ENCODE data around the gene CTF1. TPM values are rescaled to one million over a fixed set of nuclear protein-coding genes. Genes with fewer than 3 reads are reported as not detected.
A peak's percentile ranks its signal among the peaks of the same experiment; 100 is the strongest.

CTF1 gene
- total and polyA plus RNA-seq, 10 of the 15 experiments (the other 5 are each of a cell fraction or from before 2014, with no cell fraction given) = 0.04 to 0.46 (median 0.11) TPM; not detected in 3

DNA sequence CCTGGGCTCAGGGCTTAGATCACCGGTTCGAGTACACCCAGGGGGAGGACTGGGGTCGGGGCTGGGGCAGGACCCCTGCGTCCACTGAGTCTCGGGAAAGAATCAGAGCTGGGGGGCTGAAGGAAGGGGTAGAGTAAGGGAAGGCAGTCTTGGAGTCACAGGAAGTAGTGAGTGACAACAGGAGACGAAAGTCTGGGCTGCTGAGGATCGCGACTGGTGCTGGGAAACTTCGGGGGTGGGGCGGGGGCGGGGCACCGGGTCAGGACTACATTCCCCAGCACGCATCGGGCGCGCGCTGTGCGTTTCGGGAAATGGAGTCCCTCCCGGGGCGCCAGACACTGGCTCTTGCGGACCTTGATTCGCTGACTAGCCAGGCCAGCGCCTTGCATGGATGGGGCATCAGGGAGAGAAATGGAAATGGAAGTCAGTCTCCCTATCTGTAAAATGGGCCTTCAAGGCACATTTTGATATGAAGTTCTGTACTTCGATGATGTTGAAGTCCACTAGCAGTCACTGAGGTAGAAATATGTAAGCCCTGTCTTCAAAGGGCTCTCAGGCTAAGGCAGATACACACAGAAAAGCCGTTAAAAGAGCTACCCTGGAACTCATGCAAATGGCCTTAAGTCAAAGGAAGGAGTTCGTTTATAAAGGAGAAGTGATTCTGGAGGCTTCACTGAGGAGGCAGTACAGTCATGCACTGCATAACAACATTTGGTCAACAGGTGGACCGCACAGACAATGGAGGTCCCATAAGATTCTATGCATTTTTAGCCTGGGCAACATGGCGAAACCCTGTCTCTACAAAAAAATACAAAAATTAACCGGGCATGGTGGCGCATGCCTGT, 697 bp downstream of the CTF1 start (continued):
- no peak for TF ChIP-seq CEBPB (IDR thresholded peaks at IDR 0.05; ENCODE audit: borderline replicate concordance in 1 of 2, low read depth in 2 of 2, low read length in 2 of 2)
- no peak for TF ChIP-seq ZNF274 (IDR thresholded peaks at IDR 0.05; ENCODE audit: insufficient read depth, insufficient read length)
- peak; percentile 56; the same call in 1 of the 2 replicates for TF ChIP-seq NR2C1 (IDR thresholded peaks at IDR 0.05)
- TF ChIP-seq TARDBP (IDR thresholded peaks at IDR 0.05; ENCODE audit: borderline replicate concordance) = peak; percentile 93
- TF ChIP-seq MEF2B (IDR thresholded peaks at IDR 0.05; ENCODE audit: partially characterized antibody, poor library complexity, severe bottlenecking) = no peak
- TF ChIP-seq SREBF1 (IDR thresholded peaks at IDR 0.05; ENCODE audit: low read length) = peak; percentile 79
- TF ChIP-seq, protein P1, sequence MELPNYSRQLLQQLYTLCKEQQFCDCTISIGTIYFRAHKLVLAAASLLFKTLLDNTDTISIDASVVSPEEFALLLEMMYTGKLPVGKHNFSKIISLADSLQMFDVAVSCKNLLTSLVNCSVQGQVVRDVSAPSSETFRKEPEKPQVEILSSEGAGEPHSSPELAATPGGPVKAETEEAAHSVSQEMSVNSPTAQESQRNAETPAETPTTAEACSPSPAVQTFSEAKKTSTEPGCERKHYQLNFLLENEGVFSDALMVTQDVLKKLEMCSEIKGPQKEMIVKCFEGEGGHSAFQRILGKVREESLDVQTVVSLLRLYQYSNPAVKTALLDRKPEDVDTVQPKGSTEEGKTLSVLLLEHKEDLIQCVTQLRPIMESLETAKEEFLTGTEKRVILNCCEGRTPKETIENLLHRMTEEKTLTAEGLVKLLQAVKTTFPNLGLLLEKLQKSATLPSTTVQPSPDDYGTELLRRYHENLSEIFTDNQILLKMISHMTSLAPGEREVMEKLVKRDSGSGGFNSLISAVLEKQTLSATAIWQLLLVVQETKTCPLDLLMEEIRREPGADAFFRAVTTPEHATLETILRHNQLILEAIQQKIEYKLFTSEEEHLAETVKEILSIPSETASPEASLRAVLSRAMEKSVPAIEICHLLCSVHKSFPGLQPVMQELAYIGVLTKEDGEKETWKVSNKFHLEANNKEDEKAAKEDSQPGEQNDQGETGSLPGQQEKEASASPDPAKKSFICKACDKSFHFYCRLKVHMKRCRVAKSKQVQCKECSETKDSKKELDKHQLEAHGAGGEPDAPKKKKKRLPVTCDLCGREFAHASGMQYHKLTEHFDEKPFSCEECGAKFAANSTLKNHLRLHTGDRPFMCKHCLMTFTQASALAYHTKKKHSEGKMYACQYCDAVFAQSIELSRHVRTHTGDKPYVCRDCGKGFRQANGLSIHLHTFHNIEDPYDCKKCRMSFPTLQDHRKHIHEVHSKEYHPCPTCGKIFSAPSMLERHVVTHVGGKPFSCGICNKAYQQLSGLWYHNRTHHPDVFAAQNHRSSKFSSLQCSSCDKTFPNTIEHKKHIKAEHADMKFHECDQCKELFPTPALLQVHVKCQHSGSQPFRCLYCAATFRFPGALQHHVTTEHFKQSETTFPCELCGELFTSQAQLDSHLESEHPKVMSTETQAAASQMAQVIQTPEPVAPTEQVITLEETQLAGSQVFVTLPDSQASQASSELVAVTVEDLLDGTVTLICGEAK (IDR thresholded peaks at IDR 0.05; ENCODE audit: borderline replicate concordance) = peak; percentile 35; the same call in 1 of the 2 replicates
- TF ChIP-seq, protein P2, sequence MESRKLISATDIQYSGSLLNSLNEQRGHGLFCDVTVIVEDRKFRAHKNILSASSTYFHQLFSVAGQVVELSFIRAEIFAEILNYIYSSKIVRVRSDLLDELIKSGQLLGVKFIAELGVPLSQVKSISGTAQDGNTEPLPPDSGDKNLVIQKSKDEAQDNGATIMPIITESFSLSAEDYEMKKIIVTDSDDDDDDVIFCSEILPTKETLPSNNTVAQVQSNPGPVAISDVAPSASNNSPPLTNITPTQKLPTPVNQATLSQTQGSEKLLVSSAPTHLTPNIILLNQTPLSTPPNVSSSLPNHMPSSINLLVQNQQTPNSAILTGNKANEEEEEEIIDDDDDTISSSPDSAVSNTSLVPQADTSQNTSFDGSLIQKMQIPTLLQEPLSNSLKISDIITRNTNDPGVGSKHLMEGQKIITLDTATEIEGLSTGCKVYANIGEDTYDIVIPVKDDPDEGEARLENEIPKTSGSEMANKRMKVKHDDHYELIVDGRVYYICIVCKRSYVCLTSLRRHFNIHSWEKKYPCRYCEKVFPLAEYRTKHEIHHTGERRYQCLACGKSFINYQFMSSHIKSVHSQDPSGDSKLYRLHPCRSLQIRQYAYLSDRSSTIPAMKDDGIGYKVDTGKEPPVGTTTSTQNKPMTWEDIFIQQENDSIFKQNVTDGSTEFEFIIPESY (IDR thresholded peaks at IDR 0.05) = peak; percentile 75; the same call in 1 of the 2 replicates
- TF ChIP-seq, protein P3, sequence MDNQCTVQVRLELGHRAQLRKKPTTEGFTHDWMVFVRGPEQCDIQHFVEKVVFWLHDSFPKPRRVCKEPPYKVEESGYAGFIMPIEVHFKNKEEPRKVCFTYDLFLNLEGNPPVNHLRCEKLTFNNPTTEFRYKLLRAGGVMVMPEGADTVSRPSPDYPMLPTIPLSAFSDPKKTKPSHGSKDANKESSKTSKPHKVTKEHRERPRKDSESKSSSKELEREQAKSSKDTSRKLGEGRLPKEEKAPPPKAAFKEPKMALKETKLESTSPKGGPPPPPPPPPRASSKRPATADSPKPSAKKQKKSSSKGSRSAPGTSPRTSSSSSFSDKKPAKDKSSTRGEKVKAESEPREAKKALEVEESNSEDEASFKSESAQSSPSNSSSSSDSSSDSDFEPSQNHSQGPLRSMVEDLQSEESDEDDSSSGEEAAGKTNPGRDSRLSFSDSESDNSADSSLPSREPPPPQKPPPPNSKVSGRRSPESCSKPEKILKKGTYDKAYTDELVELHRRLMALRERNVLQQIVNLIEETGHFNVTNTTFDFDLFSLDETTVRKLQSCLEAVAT (IDR thresholded peaks at IDR 0.05) = 0 out of 2 replicates have a peak, but pooled peaks have one; percentile 7
- TF ChIP-seq MYB (IDR thresholded peaks at IDR 0.05; ENCODE audit: borderline replicate concordance, low read depth, low read length) = no peak
- TF ChIP-seq, protein P4, sequence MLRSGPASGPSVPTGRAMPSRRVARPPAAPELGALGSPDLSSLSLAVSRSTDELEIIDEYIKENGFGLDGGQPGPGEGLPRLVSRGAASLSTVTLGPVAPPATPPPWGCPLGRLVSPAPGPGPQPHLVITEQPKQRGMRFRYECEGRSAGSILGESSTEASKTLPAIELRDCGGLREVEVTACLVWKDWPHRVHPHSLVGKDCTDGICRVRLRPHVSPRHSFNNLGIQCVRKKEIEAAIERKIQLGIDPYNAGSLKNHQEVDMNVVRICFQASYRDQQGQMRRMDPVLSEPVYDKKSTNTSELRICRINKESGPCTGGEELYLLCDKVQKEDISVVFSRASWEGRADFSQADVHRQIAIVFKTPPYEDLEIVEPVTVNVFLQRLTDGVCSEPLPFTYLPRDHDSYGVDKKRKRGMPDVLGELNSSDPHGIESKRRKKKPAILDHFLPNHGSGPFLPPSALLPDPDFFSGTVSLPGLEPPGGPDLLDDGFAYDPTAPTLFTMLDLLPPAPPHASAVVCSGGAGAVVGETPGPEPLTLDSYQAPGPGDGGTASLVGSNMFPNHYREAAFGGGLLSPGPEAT (IDR thresholded peaks at IDR 0.05; ENCODE audit: low read depth) = no peak
- TF ChIP-seq SUPT20H (IDR thresholded peaks at IDR 0.05; ENCODE audit: borderline replicate concordance, control insufficient read depth, low read depth, low read length) = no peak
- no peak for TF ChIP-seq KAT2A (conservative IDR thresholded peaks at IDR 0.05; ENCODE audit: control insufficient read depth, low read depth, low read length)
- peak; percentile 47; the same call in 1 of the 2 replicates for TF ChIP-seq SMARCA5 (IDR thresholded peaks at IDR 0.05)

Data from GM12878 (cell line).